Gastroesophageal sphincter (tissue), 3 donors: Measurements from ENCODE around the gene PTPN3.

Experiments used
- CTCF ChIP-seq, 4 experiments: fragments of 200-600 bp in 2 of 4; fragments of 450-650 bp in 2 of 4; sonication (generic) in 1 of 4; IDR thresholded peaks; one replicate each; pipeline ENCODE4 v1.5.1; 2017 to 2019; ENCODE audit warnings: antibody characterized with exemption in 4 of 4, mild to moderate bottlenecking in 2 of 4, moderate library complexity in 2 of 4
- POLR2A ChIP-seq, 2 donors: fragments of 450-650 bp; IDR thresholded peaks; one replicate each; pipeline ENCODE4 v1.6.1; 2017; ENCODE audit warnings: antibody characterized with exemption in 2 of 2, mild to moderate bottlenecking in 2 of 2, moderate library complexity in 1 of 2

- TF ChIP-seq CTCF (IDR thresholded peaks at IDR 0.05) = no peak
- no peak for TF ChIP-seq POLR2A (IDR thresholded peaks at IDR 0.05)
Observed at GRCh38 chr9:109471475-109472393, 26.4 kb downstream of the PTPN3 start.
